ENCODE measurements around the gene RUNX1.

Gene RUNX1

GRCh38 chr21:34826836-34827235 is 222.3 kb downstream of the RUNX1 start:
- DNase-seq (ENCODE audit: low read depth, low spot score) = no peak

- no peak for DNase-seq (ENCODE audit: low read depth, low spot score)
These were observed 223.1 kb downstream of the RUNX1 start for GRCh38 chr21:34825948-34826548.

- DNase-seq (ENCODE audit: low read depth, low spot score) = no peak
These were observed 224.0 kb downstream of the RUNX1 start for GRCh38 chr21:34825101-34825500.

GRCh38 chr21:34824314-34824713 is 224.8 kb downstream of the RUNX1 start:
- DNase-seq (ENCODE audit: low read depth, low spot score) = no peak

GRCh38 chr21:34822942-34823341 is 226.2 kb downstream of the RUNX1 start:
- DNase-seq (ENCODE audit: low read depth, low spot score) = no peak

- no peak for DNase-seq (ENCODE audit: low read depth, low spot score)
These were observed 226.9 kb downstream of the RUNX1 start for GRCh38 chr21:34822168-34822567.

- no peak for DNase-seq (ENCODE audit: low read depth, low spot score)
These were observed 227.4 kb downstream of the RUNX1 start for GRCh38 chr21:34821717-34822116.

GRCh38 chr21:34820051-34820450 is 229.1 kb downstream of the RUNX1 start:
- DNase-seq (ENCODE audit: low read depth, low spot score) = no peak

- DNase-seq (ENCODE audit: low read depth, low spot score) = no peak
These were observed 229.6 kb downstream of the RUNX1 start for GRCh38 chr21:34819357-34819999.

- DNase-seq (ENCODE audit: low read depth, low spot score) = no peak
These were observed 230.4 kb downstream of the RUNX1 start for GRCh38 chr21:34818662-34819158.

GRCh38 chr21:34817821-34818661 is 231.1 kb downstream of the RUNX1 start:
- no peak for DNase-seq (ENCODE audit: low read depth, low spot score)

- no peak for DNase-seq (ENCODE audit: low read depth, low spot score)
These were observed 233.0 kb downstream of the RUNX1 start for GRCh38 chr21:34815831-34816705.

- DNase-seq (ENCODE audit: low read depth, low spot score) = no peak
These were observed 234.6 kb downstream of the RUNX1 start for GRCh38 chr21:34814529-34814951.

- DNase-seq (ENCODE audit: low read depth, low spot score) = no peak
These were observed 235.7 kb downstream of the RUNX1 start for GRCh38 chr21:34813266-34813894.

- DNase-seq (ENCODE audit: low read depth, low spot score) = peak; percentile 76
These were observed 236.4 kb downstream of the RUNX1 start for GRCh38 chr21:34812504-34813265.

GRCh38 chr21:34811368-34811767 is 237.7 kb downstream of the RUNX1 start:
- no peak for DNase-seq (ENCODE audit: low read depth, low spot score)

GRCh38 chr21:34810786-34811185 is 238.3 kb downstream of the RUNX1 start:
- DNase-seq (ENCODE audit: low read depth, low spot score) = no peak

- no peak for DNase-seq (ENCODE audit: low read depth, low spot score)
These were observed 239.3 kb downstream of the RUNX1 start for GRCh38 chr21:34809822-34810221.

- DNase-seq (ENCODE audit: low read depth, low spot score) = peak; percentile 49
These were observed 240.4 kb downstream of the RUNX1 start for GRCh38 chr21:34808569-34809204.
